Stimulated activated CD4-positive, alpha-beta T cell treated with anti-CD3 and anti-CD28 coated beads, TNF-alpha, amount 100 ng/mL, for 24 hours (primary cell): ENCODE results near the gene PTP4A1.

Source experiments
- DNase-seq, 3 experiments: peaks; one replicate each; pipeline ENCODE4 v3.0.0-alpha.2; 2020; ENCODE audit warnings: low read depth in 3 of 3

The PTP4A1 gene

DNA sequence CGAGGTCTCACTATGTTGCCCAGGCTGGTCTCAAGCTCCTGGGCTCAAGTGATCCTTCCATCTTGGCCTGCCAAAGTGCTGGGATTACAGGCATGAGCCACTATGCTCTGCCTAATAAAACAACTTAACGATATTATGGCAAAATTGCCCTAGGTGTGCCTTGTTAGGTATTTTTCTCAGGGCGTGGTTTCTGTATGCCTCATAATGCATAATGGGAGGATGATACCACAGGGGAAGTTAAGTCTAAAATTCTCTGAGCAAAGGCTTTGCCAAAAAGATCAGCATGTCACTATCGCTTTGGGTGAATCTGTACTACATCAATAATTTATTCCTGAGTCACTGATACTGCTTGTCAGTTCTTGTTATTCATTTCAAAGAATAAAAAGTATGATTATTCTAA is 15.9 kb upstream of the PTP4A1 start:
- no peak for DNase-seq

GRCh38 chr6:63558278-63558677 is 14.0 kb upstream of the PTP4A1 start:
- DNase-seq = no peak

GRCh38 chr6:63560801-63561287 is 11.4 kb upstream of the PTP4A1 start:
- DNase-seq = no peak

DNA sequence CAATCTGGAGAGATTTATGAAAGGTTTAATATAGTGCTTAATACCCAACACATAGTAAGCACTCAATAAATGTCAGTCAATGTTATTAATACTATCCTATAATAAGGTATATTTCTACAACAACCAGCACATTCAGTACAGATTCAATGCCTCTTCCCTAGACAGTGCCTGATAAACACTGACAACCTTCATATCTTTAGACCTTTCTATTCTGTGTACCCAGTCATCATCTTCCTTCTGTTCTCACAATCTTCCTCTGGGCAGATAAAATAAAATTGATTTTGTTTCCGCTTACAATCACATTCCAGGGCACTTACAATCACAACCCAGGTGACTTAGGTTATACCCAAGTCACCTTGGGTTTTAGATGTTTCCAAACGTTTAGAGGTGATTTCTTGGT is 11.0 kb upstream of the PTP4A1 start:
- DNase-seq = no peak

DNA sequence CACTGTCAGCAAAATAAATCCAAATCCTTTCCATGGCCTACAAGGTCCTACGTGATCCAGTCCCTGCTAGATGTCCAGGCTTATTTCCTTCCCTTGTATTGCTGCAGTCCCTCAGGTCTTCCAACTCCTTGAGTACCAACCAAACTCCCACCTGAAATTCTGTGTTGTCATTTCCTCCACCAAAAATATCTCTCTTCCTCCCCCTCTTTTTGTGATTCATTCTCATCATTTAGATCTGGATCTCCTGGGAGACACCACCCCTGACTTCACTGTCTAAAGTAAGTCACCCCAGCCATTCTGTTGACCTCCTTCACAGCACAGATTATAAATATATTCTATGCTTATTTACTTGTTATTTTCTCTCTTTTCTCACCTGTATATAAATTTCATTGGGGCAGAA is 9.0 kb upstream of the PTP4A1 start:
- DNase-seq = no peak

DNA sequence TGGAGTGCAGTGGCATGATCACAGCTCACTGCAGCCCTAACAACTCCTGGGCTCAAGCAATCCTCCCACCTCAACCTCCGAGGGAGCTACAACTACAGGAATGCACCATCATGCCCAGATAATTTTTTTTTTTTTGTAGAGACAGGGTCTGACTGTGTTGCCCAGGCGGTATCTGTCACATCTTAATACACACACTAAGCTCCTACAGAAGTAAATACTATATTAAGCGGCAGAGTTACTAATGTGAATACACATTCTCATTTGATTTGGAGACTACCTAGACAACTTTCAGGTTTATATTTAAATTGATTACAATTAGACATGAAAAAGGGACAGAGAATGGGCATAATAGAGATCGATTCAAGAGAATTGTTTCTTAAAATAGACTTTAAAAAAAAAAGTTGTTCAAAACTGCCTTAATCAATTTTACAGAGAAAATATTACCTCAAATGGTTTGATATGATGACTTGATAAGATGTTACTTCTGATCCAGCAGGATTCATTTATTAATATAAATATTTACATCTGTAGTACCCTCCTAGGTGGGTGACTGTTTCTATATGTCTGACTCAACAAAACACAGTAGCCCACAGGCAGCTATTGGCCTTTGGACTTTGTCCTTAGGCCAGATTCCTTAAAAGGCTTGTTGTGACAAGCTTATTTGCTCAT is 7.1 kb upstream of the PTP4A1 start:
- no peak for DNase-seq

DNA sequence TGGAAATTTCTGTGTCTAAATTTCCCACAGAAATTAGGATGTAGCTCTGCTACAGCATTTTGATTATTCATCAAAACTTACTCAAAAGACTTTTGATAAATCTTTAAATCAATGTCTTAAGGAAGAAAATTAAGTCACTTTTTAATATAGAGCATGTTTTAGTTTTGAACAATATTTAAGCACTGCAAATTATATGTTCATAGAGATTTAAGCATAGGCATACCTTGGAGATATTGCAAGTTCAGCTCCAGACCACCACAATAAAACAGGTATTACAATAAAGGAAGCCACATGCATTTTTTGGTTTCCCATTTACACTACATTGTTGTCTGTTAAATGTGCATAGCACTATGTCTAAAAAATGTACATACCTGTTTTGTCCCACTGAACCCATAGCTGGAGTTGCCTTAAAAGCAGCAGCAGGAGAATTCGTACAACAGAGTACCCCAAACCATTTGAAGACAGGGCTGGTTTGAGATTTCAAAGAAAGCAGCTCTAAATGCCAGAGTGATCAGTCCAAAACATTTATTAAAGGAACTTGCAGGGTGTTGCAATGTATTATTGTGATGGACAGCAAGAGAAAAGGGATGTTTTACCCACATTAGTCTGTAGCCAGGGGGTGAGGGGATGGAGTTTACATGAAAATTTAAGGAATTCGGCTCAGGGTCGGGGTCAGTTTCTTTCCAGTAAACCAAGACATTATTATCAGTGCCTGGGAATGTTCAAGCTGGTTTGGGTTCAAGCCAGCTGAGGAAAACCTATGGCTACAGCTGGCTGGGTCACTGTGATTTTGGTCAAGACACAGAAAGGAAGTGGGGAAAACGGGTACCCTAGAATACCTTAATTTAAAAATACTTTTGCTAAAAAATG is 6.3 kb upstream of the PTP4A1 start:
- no peak for DNase-seq

DNA sequence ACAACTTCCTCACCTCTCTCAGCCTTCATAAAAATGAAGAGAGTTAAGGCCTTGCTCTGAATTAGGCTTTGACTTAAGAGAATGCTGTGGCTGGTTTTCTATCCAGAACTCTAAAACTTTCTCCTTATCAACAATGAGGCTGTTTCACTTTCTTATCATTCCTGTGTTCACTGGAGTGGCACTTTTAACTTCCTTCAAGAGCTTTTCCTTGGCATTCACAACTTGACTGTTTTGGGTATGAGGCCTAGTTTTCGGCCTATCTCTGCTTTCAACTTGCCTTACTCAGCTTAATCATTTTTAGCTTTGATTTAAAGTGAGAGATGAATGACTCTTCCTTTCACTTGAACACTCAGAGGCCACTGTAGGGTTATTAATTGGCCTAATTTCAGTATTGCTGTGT is 4.3 kb upstream of the PTP4A1 start:
- no peak for DNase-seq

GRCh38 chr6:63571361-63572043 is 778 bp upstream of the PTP4A1 start:
- DNase-seq = peak in 2 of 3 experiments; percentile 20 to 30

GRCh38 chr6:63572747-63573075 is 431 bp downstream of the PTP4A1 start:
- peak in 1 of 3 experiments; percentile 9 for DNase-seq

DNA sequence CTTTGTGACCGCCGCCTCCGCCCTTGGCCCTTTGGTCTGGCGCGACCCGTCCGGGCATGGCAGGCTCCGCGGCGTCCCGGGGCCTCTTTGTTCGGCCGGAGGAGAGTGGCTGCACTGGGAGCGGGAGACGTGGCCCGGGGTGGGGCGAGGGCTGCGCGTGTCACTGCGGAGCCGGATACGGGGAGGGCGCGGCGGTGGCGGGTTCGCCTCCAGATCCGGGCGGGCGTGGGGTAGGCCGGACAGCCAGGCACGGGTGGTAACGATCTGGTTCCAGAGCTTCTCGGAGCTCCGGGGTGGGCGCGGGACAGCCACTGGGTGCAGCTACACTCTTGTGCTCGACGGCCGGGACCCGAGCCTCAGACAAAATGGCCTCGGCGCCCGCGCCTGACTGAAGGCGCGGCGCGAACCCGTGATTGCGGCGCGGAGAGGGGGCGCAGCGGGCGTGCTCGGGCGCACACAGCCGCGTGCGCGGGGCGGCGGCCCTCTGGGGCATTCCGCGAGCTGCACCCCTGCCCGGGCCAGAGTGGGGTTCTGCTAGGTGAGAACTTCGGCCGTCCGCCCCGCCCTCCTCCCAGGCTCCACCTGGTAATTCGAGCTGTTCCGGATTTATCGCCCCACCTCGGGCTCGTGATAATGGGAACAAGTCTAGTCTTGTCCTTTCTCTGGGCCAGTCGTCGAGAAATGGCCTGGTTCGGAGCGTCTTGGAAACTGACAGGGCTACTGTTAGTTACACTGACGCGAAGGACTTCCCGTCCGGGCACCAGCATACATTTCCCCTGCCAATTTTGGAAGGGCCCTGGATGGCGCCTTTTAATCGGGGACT is 1.0 kb downstream of the PTP4A1 start:
- peak; percentile 34 to 62 (median 39) for DNase-seq

DNA sequence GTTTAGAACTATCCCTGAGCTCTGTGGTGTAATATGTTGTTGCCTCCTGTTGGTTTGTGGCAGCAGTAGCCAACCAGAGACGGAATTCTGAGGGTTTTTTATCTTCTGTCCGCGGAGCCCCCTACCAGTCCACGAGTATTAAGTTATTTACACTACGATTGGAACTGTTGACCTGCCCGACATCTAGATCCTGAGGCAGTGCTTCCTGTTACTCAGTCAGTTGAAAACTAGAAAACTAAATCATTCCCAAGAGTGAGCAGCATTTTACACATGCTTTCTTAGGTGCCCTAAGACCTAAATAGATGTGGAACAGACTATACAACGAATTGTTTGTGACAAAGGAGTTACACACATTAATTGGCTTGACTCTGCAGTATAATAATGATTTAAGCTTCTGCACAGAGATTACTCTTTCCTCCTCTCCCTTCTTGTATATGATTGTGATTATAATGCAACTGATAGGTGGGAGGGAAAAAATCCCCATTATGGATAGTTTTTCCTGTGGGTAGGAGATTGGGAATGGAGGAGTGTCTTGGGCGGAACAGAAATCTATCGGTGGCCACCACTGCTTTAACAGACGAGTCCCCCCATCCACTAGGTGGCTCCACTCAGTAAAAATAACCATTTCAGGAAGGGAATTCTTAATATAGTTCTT is 1.7 kb downstream of the PTP4A1 start:
- DNase-seq = peak in 2 of 3 experiments; percentile 11 to 22

DNA sequence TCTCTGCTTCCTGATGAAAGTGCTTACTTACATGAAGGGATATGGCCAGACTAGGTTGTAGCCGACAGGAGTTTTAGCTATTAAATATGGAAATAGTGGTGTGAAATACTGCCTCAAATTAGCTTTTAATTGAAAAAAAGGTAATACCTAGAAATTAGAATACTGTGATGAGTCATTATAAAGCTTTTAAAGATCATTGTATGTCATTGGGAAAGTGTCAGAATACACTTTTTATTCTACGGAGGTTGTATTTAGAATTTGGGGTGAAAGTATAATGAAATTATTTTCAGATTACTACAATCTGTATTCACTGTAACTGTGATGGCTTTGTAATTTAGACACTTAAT is 2.2 kb downstream of the PTP4A1 start:
- DNase-seq = no peak

GRCh38 chr6:63576147-63576772 is 4.0 kb downstream of the PTP4A1 start:
- no peak for DNase-seq

DNA sequence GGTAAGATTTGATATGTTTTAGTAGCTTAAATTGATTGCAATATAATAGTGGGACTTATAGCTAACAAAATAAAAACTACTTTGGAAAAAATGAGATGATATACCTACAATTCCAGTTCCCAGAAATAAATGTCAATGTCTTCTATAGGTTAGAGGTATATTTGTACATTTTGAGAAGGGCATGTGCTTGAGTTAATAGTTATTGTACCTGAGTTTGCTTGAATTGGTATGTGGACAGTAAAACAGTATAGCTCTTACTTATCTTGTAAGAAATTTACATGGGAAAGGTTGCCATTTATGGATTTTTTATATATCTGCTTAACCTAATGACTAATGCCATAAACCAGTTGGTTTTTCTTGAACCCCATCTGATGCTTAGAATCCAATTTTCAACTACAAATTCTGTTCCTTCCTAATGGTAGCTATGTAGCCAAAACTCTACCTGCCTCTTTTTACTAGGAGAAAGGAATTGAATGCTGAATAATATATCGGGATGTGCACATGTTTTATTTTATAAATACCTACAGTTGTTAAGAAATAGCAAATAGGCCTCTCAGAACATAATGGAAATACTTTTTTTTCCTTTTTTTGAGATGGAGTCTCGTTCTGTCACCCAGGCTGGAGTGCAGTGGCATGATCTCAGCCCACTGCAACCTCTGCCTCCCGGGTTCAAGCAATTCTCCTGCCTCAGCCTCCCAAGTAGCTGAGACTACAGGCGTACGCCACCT is 4.9 kb downstream of the PTP4A1 start:
- DNase-seq = no peak

DNA sequence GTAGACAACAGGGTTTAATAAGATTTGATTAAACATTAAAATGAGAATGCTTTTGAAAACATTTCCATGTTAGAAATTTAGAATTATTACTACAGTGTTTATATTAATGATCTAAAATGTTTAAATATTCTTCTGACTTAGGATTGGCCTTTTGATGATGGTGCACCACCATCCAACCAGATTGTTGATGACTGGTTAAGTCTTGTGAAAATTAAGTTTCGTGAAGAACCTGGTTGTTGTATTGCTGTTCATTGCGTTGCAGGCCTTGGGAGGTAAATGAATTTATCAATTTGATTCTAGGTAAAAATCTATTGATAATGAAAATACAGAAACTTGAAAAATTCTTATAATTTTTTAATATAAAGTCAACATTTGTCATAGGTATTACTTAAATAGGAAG is 6.5 kb downstream of the PTP4A1 start:
- no peak for DNase-seq

GRCh38 chr6:63579937-63580703 is 7.8 kb downstream of the PTP4A1 start:
- DNase-seq = no peak

GRCh38 chr6:63580704-63580961 is 8.4 kb downstream of the PTP4A1 start:
- DNase-seq = no peak

GRCh38 chr6:63581355-63582013 is 9.2 kb downstream of the PTP4A1 start:
- no peak for DNase-seq
